H1 (cell line): Measurements from ENCODE around the gene GALR2. TPM values are rescaled to one million over a fixed set of nuclear protein-coding genes. Genes with fewer than 3 reads are reported as not detected.

Experiments used
- ASH2L ChIP-seq: fragments of 200-600, 300-600 bp; sonication (generic); IDR thresholded peaks from one replicate; pipeline ENCODE4 v1.7.1; 2017; ENCODE audit warnings: low read length
- BACH1 ChIP-seq: IDR thresholded peaks from 2 replicates; pipeline ENCODE4 v1.6.1; 2012; ENCODE audit warnings: low read length, improper control_type of control experiment
- CREB1 ChIP-seq: IDR thresholded peaks from 2 replicates; pipeline ENCODE4 v1.6.1; 2012; ENCODE audit warnings: inconsistent platforms
- EGR1 ChIP-seq: IDR thresholded peaks from 2 replicates; pipeline ENCODE4 v1.6.1; 2011; ENCODE audit warnings: low read depth, low read length, borderline replicate concordance
- EP300 ChIP-seq, 2 experiments: IDR thresholded peaks; 1 replicate in 1 of 2; 2 replicates in 1 of 2; pipeline ENCODE4 v1.6.1; 2011 to 2012; ENCODE audit warnings: low read depth in 2 of 2, low read length in 2 of 2, mild to moderate bottlenecking in 2 of 2, borderline replicate concordance in 1 of 2, inconsistent platforms in 1 of 2, moderate library complexity in 1 of 2
- FOSL1 ChIP-seq: IDR thresholded peaks from 2 replicates; pipeline ENCODE4 v1.6.1; 2011; ENCODE audit warnings: mild to moderate bottlenecking, low read depth, low read length, moderate library complexity; ENCODE audit not compliant: insufficient read depth
- NRF1 ChIP-seq: IDR thresholded peaks from 2 replicates; pipeline ENCODE4 v1.6.1; 2011; ENCODE audit warnings: mild to moderate bottlenecking, low read depth, low read length, improper control_type of control experiment
- PHF8 ChIP-seq: fragments of 200-600 bp; sonication (generic); conservative IDR thresholded peaks from 2 replicates; pipeline ENCODE4 v1.7.1; 2012; ENCODE audit warnings: low read depth, mild to moderate bottlenecking, inconsistent platforms, low read length, moderate library complexity
- POLR2A ChIP-seq, 2 experiments: IDR thresholded peaks; 1 replicate in 1 of 2; 2 replicates in 1 of 2; pipeline ENCODE4 v1.6.1; 2011; ENCODE audit warnings: low read depth in 2 of 2, low read length in 2 of 2, mild to moderate bottlenecking in 2 of 2; ENCODE audit errors: control extremely low read depth in 1 of 2
- POLR2AphosphoS5 ChIP-seq: IDR thresholded peaks from 2 replicates; pipeline ENCODE4 v1.6.1; 2011; ENCODE audit warnings: low read depth, low read length
- POU5F1 ChIP-seq: IDR thresholded peaks from 2 replicates; pipeline ENCODE4 v1.6.1; 2011; ENCODE audit warnings: low read depth, mild to moderate bottlenecking, low read length, moderate library complexity
- SIN3A ChIP-seq, 2 experiments: IDR thresholded peaks in 1 of 2; conservative IDR thresholded peaks in 1 of 2; 2 replicates each; pipeline ENCODE4 v1.6.1; 2011 to 2012; ENCODE audit warnings: low read length in 2 of 2, improper control_type of control experiment in 1 of 2, low read depth in 1 of 2, mild to moderate bottlenecking in 1 of 2
- TAF1 ChIP-seq: IDR thresholded peaks from 2 replicates; pipeline ENCODE4 v1.6.1; 2011; ENCODE audit warnings: mild to moderate bottlenecking, low read depth, low read length
- TAF7 ChIP-seq: optimal IDR thresholded peaks from 2 replicates; pipeline ENCODE3; 2011; ENCODE audit warnings: low read depth, mild to moderate bottlenecking, inconsistent platforms, low read length, moderate library complexity, borderline replicate concordance
- TEAD4 ChIP-seq: IDR thresholded peaks from 2 replicates; pipeline ENCODE4 v1.6.1; 2012; ENCODE audit warnings: low read depth, low read length, inconsistent platforms, mixed read lengths
- USF2 ChIP-seq: IDR thresholded peaks from 2 replicates; pipeline ENCODE4 v1.6.1; 2011; ENCODE audit warnings: low read length, improper control_type of control experiment
- polyA plus RNA-seq, 7 experiments: library from polyadenylated mRNA; depleted of rRNA in 3 of 7; stranded (reverse) in 5 of 7; unstranded in 2 of 7; fragments of >200 nt in 5 of 7; fragments of 200-250 nt in 2 of 7; gene quantifications; 1 replicate in 5 of 7; 2 replicates in 1 of 7; 4 replicates in 1 of 7; pipeline versions ENCODE4 v1.2.1 to v1.2.3, GENCODE V29; 2011 to 2013; ENCODE audit warnings: missing spikeins in 2 of 7, mixed read lengths in 2 of 7
- total RNA-seq: library from RNA; stranded (reverse); fragmentation: NEBNext Ultra II Directional; extraction: Animal tissue kit (Norgen Biotek cat#: 25700); gene quantifications from 2 replicates; pipeline ENCODE4 v1.2.1, GENCODE V29; 2021
- TF ChIP-seq, protein P1 (sequence below): IDR thresholded peaks from 2 replicates; pipeline ENCODE4 v1.6.1; 2012; ENCODE audit warnings: inconsistent platforms

Gene GALR2
- total and polyA plus RNA-seq, 2 of the 8 experiments (the other 6 are each of a cell fraction or from before 2014, with no cell fraction given): 0.86 to 2.2 TPM

DNA sequence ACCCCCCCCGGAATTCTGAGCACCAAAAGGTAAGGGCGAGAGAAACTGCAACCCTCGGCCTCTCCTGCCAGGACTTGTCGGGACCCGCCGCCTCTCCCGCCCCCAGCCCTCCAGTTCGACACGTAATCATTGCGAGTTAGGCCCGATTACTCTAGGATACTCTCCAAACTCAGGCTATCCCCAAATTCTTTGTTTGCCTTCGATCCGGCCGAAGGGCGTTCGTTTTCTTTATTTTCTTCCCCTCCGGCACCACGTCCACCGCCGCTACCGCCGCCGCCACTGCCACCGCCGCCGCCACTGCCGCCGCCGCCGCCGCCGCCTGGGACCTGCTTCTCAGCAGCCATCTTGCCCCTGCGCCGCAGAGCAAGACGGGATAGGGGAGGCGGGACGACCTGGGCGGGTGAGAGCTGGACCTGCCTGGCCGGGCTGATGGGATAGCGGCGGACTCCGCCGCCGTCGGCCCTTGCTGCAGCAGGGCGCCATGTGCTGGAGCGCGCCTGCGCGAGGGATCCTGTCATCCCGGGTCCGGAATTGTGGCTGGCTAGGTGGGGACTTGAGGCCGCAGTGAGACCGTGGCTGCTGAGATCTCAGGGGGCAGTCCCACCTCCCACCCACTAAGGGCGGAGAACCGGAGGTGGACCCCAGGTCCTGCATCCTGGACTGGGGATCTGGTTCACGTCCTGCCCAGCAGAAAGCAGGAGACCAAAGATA is 2.3 kb upstream of the GALR2 start, which contains the start of gene SRP68 (continued):
- TF ChIP-seq NRF1: peak; percentile 59
- TF ChIP-seq USF2: no peak
- TF ChIP-seq ASH2L: peak; percentile 95
- peak; percentile 27; the same call in 1 of the 2 replicates for TF ChIP-seq TEAD4
- TF ChIP-seq EP300 (IDR thresholded peaks at IDR 0.05; ENCODE audit: borderline replicate concordance in 1 of 2, low read depth in 2 of 2, low read length in 2 of 2): peak in 1 of 2 experiments; percentile 67; a peak in 2 of 3 replicates
- peak in 1 of 2 experiments; percentile 73; a peak in 2 of 3 replicates for TF ChIP-seq POLR2A (IDR thresholded peaks at IDR 0.05; ENCODE audit: control extremely low read depth in 1 of 2, low read depth in 2 of 2, low read length in 2 of 2)
- TF ChIP-seq TAF1: peak; percentile 86; the same call in 1 of the 2 replicates
- peak; percentile 50 for TF ChIP-seq CREB1
- TF ChIP-seq TAF7: peak; percentile 80
- no peak for TF ChIP-seq FOSL1
- TF ChIP-seq EGR1: peak; percentile 30; the same call in 1 of the 2 replicates
- TF ChIP-seq POLR2AphosphoS5: peak; percentile 52; the same call in 1 of the 2 replicates
- peak; percentile 53 to 91; a peak in 2 of 4 replicates for TF ChIP-seq SIN3A (conservative IDR thresholded peaks at IDR 0.05 in 1 of 2, IDR thresholded peaks at IDR 0.05 in 1 of 2; ENCODE audit: low read depth in 1 of 2, low read length in 2 of 2)
- TF ChIP-seq, protein P1, sequence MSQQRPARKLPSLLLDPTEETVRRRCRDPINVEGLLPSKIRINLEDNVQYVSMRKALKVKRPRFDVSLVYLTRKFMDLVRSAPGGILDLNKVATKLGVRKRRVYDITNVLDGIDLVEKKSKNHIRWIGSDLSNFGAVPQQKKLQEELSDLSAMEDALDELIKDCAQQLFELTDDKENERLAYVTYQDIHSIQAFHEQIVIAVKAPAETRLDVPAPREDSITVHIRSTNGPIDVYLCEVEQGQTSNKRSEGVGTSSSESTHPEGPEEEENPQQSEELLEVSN: peak; percentile 91
- TF ChIP-seq PHF8: peak; percentile 87
- 0 out of 2 replicates have a peak, but pooled peaks have one; percentile 5 for TF ChIP-seq BACH1
- TF ChIP-seq POU5F1: no peak
